A673 (cell line): ENCODE data around the gene ETV6.
"Not testable (repeated sequence)": the region's sequence is repeated elsewhere in the genome, so short reads cannot be mapped to it uniquely, and the experiment has no call there.

ENCODE experiments used
- EZH2 ChIP-seq: fragments of 200-600 bp; sonication (generic); IDR thresholded peaks from 2 replicates; pipeline ENCODE4 v1.6.1; 2017; ENCODE audit warnings: borderline replicate concordance, low read depth, mild to moderate bottlenecking, mixed read lengths, antibody characterized with exemption, low read length; ENCODE audit not compliant: poor library complexity, severe bottlenecking
- TF ChIP-seq, protein P1 (sequence below): fragments of 300-800, 200-600 bp; sonication (generic); conservative IDR thresholded peaks from 2 replicates; pipeline ENCODE4 v1.5.1; 2017; ENCODE audit warnings: low read depth, mild to moderate bottlenecking, antibody characterized with exemption, low read length, moderate library complexity, mixed read lengths

DNA sequence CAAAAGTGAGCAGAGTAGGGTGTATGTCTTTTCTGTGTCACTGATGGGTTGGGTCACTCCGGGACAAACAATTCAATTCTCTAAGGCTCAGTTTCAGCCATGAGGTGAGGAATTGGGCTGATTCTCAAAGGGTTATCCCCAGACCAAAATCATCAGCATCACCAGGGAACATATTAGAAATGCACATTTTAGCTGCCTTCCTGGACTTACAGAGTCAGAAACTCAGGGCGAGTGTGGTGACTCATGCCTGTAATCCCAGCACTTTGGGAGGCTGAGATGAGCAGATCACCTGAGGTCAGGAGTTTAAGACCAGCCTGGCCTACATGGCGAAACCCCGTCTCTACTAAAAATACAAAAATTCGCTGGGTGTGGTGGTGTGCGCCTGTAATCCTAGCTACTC, 21.8 kb upstream of the ETV6 start:
- TF ChIP-seq, protein P1, sequence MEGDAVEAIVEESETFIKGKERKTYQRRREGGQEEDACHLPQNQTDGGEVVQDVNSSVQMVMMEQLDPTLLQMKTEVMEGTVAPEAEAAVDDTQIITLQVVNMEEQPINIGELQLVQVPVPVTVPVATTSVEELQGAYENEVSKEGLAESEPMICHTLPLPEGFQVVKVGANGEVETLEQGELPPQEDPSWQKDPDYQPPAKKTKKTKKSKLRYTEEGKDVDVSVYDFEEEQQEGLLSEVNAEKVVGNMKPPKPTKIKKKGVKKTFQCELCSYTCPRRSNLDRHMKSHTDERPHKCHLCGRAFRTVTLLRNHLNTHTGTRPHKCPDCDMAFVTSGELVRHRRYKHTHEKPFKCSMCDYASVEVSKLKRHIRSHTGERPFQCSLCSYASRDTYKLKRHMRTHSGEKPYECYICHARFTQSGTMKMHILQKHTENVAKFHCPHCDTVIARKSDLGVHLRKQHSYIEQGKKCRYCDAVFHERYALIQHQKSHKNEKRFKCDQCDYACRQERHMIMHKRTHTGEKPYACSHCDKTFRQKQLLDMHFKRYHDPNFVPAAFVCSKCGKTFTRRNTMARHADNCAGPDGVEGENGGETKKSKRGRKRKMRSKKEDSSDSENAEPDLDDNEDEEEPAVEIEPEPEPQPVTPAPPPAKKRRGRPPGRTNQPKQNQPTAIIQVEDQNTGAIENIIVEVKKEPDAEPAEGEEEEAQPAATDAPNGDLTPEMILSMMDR: not testable (repeated sequence)
- not testable (repeated sequence) for TF ChIP-seq EZH2
